ENCODE results near the gene CDH23.

Gene CDH23

DNA sequence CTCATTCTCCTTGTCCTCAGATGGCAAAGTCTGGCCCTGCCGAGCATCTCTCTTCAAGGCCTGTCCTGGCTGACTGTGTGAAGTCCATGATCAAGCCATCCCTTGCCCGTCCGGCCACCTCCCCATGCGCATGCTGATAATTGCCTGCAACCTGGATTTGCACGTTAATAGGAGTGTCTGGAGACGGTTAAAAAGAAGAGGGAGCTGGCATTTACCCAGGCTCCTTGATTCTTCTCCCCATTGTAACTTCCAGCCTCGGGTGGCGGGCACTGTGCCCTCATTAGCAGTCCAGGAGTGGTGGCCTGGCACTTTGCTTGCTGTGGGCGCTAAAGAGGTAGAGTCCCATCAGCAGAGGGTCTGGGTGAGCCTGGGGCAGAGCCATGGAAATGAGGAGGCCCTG lies 165.5 kb downstream of the CDH23 start:
- no peak overlapping the region for H3K4me3 ChIP-seq (ENCODE audit: low read depth, low read length)
- in situ Hi-C loops (cut with HindIII; ENCODE audit: low sequenced_read_pairs), result no loop called here
- no peak for DNase-seq (ENCODE audit: low read depth, low spot score)
- TF ChIP-seq, protein P1, sequence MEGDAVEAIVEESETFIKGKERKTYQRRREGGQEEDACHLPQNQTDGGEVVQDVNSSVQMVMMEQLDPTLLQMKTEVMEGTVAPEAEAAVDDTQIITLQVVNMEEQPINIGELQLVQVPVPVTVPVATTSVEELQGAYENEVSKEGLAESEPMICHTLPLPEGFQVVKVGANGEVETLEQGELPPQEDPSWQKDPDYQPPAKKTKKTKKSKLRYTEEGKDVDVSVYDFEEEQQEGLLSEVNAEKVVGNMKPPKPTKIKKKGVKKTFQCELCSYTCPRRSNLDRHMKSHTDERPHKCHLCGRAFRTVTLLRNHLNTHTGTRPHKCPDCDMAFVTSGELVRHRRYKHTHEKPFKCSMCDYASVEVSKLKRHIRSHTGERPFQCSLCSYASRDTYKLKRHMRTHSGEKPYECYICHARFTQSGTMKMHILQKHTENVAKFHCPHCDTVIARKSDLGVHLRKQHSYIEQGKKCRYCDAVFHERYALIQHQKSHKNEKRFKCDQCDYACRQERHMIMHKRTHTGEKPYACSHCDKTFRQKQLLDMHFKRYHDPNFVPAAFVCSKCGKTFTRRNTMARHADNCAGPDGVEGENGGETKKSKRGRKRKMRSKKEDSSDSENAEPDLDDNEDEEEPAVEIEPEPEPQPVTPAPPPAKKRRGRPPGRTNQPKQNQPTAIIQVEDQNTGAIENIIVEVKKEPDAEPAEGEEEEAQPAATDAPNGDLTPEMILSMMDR (IDR thresholded peaks at IDR 0.05; ENCODE audit: low read depth, low read length), result no peak

DNA sequence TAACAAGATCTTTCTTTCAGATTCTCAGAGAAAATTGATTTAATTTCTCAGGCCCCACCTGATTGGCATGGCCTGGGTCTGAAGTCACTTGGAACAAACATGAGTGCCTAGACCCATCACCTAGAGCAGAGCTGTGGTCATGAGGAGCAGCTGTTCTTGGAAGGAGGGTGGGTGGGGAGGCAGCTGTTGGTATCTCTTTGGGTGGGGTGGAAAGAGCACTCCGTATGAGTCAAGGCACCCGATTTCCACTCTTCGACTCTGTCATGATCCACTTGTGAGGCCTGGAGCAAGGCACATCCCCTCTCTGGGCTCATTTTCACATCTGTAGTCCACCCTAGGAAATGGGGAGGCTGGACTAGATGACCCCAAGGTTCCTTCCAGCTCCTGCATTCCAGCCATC lies 166.2 kb downstream of the CDH23 start:
- TF ChIP-seq, protein P1 (IDR thresholded peaks at IDR 0.05; ENCODE audit: low read depth, low read length), result no peak

DNA sequence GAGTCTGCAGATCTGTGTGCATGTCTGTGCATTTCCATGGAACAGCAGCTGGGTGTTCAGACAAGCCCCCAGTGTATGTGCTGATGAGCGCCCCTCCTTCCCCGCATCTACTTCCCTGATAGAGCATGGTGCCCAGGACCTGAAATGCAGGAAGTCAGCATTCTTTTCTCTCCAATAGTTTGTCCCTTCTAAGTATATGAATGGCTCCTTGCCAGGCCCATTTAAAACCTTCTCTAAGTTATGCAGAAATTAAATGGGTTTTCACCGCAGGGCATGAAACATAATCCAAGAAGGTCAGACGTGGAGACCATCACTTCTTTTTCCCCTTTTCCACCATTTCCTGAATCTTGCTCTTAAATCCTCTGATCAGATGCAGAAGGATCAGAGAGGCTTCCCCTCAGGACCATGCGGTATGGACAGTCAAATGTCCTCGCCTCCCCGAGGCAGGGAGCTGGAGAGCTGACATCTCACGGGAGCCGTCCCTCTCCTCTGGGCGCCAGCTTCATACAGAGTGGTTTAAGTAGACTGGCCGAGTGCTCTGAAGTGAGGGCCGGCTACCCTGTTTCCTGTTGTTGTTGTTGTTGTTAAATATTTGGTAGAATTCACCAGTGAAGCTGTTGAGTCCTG lies 167.6 kb downstream of the CDH23 start:
- H3K4me3 ChIP-seq (ENCODE audit: low read depth, low read length), result no peak overlapping the region
- no peak for DNase-seq (ENCODE audit: low read depth, low spot score)
- in situ Hi-C loops (cut with HindIII; ENCODE audit: low sequenced_read_pairs), result no loop called here
- TF ChIP-seq, protein P1 (IDR thresholded peaks at IDR 0.05; ENCODE audit: low read depth, low read length), result no peak

More for the DNA sequence above, 166.2 kb downstream of the CDH23 start:
- no peak overlapping the region for H3K4me3 ChIP-seq (ENCODE audit: low read depth, low read length)
- in situ Hi-C loops (cut with HindIII; ENCODE audit: low sequenced_read_pairs), result no loop called here
- no peak for DNase-seq (ENCODE audit: low read depth, low spot score)

DNA sequence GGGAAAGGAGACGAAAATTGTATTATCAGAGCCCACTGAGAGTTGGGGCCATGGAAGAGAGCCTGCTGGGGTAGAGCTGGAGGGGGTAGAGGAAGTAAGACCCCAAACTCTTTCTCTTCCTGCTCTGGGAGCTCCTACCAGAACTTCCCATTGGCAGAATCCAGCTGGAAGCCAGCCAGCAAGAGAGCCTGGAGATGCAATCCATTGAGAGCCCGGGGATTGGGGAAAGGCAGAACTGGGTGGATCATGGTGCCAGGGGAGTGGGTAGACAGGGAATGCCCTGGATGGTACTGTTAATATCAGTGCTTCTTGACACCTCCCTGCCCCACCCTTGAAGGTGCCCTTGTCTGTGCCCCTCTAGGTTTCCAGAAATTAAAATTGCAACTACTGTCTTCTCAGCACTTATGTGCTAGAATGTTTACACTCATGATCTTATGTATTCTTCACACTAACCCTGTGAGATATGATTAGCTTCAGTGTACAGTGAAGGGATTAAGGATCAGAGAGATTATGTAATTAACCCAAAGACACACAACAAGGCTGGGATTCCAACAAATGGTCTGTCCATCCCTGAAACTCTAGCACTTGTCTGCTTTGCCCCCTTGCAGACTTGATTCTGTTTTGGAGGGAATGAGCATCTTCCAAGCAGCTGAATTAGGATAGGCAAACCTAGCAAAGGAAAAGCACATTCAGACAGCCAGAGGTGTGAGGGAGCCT lies 168.7 kb downstream of the CDH23 start:
- TF ChIP-seq, protein P1 (IDR thresholded peaks at IDR 0.05; ENCODE audit: low read depth, low read length), result no peak
- no peak overlapping the region for H3K4me3 ChIP-seq (ENCODE audit: low read depth, low read length)
- in situ Hi-C loops (cut with HindIII; ENCODE audit: low sequenced_read_pairs), result no loop called here
- no peak for DNase-seq (ENCODE audit: low read depth, low spot score)

DNA sequence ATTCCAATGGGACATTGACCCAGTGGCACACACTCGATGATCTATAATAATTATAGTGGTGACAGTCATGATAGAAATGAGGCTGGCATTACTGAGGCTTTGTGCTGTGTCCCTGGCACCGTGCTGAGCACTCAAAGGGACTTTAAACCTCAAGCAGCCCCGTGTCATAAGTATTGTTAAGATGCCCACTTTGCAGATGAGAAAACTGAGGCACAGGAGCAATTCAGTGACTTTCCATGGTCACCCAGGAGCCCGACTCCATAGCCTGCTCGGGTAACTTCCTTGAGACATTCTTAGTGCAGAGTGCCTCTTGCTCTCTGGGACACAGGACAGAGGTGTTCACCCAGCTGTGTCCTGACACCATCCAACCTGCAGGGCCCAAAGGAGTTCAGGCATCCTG lies 170.3 kb downstream of the CDH23 start:
- H3K4me3 ChIP-seq (ENCODE audit: low read depth, low read length), result no peak overlapping the region
- no peak for DNase-seq (ENCODE audit: low read depth, low spot score)
- TF ChIP-seq, protein P1 (IDR thresholded peaks at IDR 0.05; ENCODE audit: low read depth, low read length), result no peak
- in situ Hi-C loops (cut with HindIII; ENCODE audit: low sequenced_read_pairs), result no loop called here

DNA sequence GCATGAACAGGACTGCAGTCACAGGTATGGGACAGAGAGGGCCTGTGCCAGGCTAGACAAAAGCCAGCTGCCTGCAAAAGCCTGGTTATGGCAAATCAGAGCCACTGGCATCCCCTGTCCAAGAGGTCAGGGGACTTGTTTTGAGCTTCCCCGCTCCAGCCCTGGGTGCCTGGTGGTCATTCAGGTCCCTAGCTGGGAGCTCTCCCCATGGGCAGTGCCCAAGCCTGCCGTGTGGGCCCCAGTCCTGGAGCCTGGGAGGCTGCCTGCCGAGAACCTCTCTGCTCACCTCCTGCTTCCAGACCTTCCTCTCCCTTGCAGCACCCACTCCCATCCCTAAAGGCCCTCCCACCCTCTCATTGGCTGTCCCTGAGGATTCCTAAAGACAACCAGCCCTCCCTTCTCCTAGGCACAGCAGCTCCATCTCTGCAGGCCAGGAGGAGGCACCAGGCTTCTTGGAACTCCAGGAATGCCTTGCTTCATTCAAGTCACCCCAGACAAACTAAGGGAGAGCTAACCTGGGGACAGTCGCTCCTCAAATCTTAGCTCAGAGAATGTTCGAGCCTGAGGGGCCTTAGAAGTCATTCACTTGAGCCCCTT lies 172.3 kb downstream of the CDH23 start:
- TF ChIP-seq, protein P1 (IDR thresholded peaks at IDR 0.05; ENCODE audit: low read depth, low read length), result no peak
- no peak overlapping the region for H3K4me3 ChIP-seq (ENCODE audit: low read depth, low read length)
- DNase-seq (ENCODE audit: low read depth, low spot score), result no peak
- in situ Hi-C loops (cut with HindIII; ENCODE audit: low sequenced_read_pairs), result no loop called here

Measured in astrocyte of the spinal cord (primary cell).